Esophagus muscularis mucosa (tissue), 3 donors: ENCODE measurements around the gene MINDY1.
A peak's percentile ranks its signal among the peaks of the same experiment; 100 is the strongest.

Source experiments
- POLR2A ChIP-seq: fragments of 450-650 bp; IDR thresholded peaks from one replicate; pipeline ENCODE4 v1.6.1; 2017; ENCODE audit warnings: antibody characterized with exemption, moderate library complexity, mild to moderate bottlenecking, low read depth
- TF ChIP-seq, protein P1 (sequence below), 3 experiments: fragments of 200-600 bp in 2 of 3; fragments of 450-650 bp in 1 of 3; sonication (generic) in 2 of 3; IDR thresholded peaks; one replicate each; pipeline ENCODE4 v1.5.1; 2017 to 2019; ENCODE audit warnings: antibody characterized with exemption in 3 of 3, mild to moderate bottlenecking in 2 of 3, moderate library complexity in 1 of 3

DNA sequence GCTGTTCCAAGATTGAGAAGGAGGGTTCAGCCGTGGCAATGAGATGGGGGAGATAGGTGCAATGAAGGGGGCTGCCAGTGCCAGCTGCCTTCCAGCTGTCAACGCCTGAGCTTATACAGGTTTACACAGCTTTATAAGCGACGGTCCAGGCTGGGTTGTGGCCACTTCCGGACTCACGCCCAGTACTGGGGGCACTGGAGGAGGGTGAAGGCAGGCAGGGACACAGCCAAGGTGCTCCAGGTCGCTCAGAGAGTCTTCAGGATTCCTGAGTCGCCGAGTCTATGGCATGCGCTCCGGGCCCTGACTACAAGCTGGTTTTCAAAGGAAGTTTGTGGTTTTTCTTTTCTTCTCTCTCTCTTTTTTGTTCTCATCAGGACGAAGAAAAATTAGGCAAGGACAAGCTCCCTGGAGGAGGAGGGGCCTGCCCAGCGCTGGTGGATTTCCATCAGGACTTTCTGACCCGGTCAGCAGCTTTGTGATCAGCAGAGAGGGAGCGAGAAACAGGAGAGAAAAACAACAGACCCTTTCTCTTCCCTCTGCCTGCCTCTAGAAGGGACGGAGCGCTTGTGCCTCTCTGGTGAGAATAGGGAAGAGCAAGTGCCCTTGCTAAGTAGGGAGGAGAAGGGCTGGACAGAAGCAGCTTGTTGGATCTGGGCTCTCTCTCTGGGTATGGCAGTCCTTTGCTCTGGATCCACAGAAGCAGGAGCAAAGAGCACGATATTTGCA, at the start of gene MINDY1:
- TF ChIP-seq, protein P1, sequence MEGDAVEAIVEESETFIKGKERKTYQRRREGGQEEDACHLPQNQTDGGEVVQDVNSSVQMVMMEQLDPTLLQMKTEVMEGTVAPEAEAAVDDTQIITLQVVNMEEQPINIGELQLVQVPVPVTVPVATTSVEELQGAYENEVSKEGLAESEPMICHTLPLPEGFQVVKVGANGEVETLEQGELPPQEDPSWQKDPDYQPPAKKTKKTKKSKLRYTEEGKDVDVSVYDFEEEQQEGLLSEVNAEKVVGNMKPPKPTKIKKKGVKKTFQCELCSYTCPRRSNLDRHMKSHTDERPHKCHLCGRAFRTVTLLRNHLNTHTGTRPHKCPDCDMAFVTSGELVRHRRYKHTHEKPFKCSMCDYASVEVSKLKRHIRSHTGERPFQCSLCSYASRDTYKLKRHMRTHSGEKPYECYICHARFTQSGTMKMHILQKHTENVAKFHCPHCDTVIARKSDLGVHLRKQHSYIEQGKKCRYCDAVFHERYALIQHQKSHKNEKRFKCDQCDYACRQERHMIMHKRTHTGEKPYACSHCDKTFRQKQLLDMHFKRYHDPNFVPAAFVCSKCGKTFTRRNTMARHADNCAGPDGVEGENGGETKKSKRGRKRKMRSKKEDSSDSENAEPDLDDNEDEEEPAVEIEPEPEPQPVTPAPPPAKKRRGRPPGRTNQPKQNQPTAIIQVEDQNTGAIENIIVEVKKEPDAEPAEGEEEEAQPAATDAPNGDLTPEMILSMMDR (IDR thresholded peaks at IDR 0.05), result peak in 2 of 3 experiments; percentile 50 to 68
- TF ChIP-seq POLR2A, result no peak
